Spleen (tissue), 7 donors: ENCODE measurements around the gene ARHGAP25.

Experiments used
- CTCF ChIP-seq, 11 experiments: fragments of 200-600 bp in 7 of 11; fragments of 450-650 bp in 4 of 11; sonication (generic) in 4 of 11; IDR thresholded peaks in 8 of 11; conservative IDR thresholded peaks in 3 of 11; 1 replicate in 7 of 11; 2 replicates in 4 of 11; pipeline versions ENCODE4 v1.4.0 to v1.8.0; 2016 to 2021; ENCODE audit warnings: antibody characterized with exemption in 11 of 11, inconsistent platforms in 4 of 11, mild to moderate bottlenecking in 1 of 11
- POLR2A ChIP-seq, 3 donors: fragments of 450-650 bp; IDR thresholded peaks; one replicate each; pipeline ENCODE4 v1.5.1; 2017; ENCODE audit warnings: antibody characterized with exemption in 3 of 3, mild to moderate bottlenecking in 1 of 3
- POLR2AphosphoS5 ChIP-seq, 3 donors: sonication (generic); formaldehyde crosslinking; IDR thresholded peaks; one replicate each; pipeline ENCODE4 v1.5.1; 2017; ENCODE audit warnings: antibody characterized with exemption in 3 of 3
- donor health status: DM: no; HTN: no; CAD: no; lungs with moderate emphysema.
- donor health status: DM: no; HTN: no; CAD: no.
- donor health status: DM: no; HTN: no; CAD: no.

DNA sequence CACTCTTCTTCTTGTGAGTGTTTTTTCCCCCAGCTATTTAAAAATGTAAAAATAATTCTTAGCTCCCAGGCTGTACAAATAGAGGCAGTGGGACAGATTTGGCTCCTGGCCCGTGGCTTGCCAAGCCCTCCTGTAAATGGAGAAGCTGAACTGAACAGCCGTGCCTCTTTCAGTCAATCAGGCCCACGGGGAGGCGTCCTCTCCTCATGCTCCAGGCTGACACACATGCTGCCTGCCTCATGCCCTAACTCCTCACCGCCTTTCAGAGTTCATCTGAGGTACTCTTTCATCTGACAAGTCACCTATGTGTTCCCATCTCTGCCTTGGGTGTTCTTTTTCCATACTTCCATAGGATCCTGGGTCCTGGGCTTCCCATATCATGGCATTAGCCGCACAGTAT lies 77.6 kb downstream of the ARHGAP25 start:
- TF ChIP-seq CTCF (IDR thresholded peaks at IDR 0.05 in 8 of 11, conservative IDR thresholded peaks at IDR 0.05 in 3 of 11) (no peak), POLR2A (IDR thresholded peaks at IDR 0.05) (no peak), POLR2AphosphoS5 (IDR thresholded peaks at IDR 0.05) (peak in 1 of 3 donors; percentile 32)
